Measurements from ENCODE around the gene TUBA3C.

Gene TUBA3C

DNA sequence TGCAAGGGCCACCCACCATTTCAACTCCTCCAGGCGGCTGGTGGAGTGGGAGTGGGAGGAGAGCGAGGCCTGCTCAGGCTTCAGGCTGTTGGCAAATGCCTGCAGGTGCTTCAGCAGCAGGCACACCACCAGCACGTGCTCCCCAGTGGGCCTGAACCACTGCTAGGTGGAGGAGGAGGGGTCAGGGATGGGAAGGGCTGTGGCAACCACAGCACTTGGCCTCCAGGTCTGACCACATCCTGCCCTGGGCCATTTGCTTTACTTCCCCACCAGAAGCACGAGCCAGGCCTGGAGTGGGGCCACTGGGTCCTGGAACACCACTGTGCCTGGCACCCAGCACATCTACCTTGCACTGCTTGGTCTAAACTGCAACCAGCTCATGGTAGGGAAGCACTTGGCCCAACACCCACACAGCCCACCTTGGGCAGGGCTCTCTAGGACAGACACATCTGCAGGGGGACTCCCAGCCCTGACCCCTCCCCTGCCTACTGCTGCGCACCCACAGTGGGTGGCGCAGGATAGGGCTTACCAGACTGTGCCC, 26.2 kb downstream of the TUBA3C start:
- CTCF ChIA-PET, result no interaction called here
- H3K9me3 Mint-ChIP-seq, result peaks cover 2% of the 10 kb centered on the region

GRCh38 chr13:19154843-19155242, 26.8 kb downstream of the TUBA3C start:
- no peak overlapping the region for H3K4me3 Mint-ChIP-seq
- H3K27ac Mint-ChIP-seq, result no peak overlapping the region
- DNase-seq, result no peak
- no peaks in the 10 kb centered on the region for H3K27me3 Mint-ChIP-seq
- H3K36me3 Mint-ChIP-seq, result no peaks in the 10 kb centered on the region
- CTCF ChIA-PET, result no interaction called here
- peaks cover 3% of the 10 kb centered on the region for H3K9me3 Mint-ChIP-seq
- no peaks in the 10 kb centered on the region for H3K4me1 Mint-ChIP-seq

More for the DNA sequence above, 26.2 kb downstream of the TUBA3C start:
- Mint-ChIP-seq H3K4me3 (no peak overlapping the region), H3K27ac (no peak overlapping the region), H3K36me3 (no peaks in the 10 kb centered on the region), H3K27me3 (no peaks in the 10 kb centered on the region), H3K4me1 (no peaks in the 10 kb centered on the region)
- no peak for DNase-seq

- Mint-ChIP-seq H3K9me3 (peaks cover 9% of the 10 kb centered on the region), H3K27ac (no peak overlapping the region), H3K27me3 (no peaks in the 10 kb centered on the region), H3K4me1 (no peaks in the 10 kb centered on the region), H3K36me3 (no peaks in the 10 kb centered on the region), H3K4me3 (no peak overlapping the region)
- CTCF ChIA-PET, result interaction anchor here (0.9 kb wide), 1 partner anchor 434 kb away, joined by 4 read pairs; no protein-coding TSS in a partner anchor
- no peak for DNase-seq
Measured at GRCh38 chr13:19153782-19154450, 27.7 kb downstream of the TUBA3C start.

DNA sequence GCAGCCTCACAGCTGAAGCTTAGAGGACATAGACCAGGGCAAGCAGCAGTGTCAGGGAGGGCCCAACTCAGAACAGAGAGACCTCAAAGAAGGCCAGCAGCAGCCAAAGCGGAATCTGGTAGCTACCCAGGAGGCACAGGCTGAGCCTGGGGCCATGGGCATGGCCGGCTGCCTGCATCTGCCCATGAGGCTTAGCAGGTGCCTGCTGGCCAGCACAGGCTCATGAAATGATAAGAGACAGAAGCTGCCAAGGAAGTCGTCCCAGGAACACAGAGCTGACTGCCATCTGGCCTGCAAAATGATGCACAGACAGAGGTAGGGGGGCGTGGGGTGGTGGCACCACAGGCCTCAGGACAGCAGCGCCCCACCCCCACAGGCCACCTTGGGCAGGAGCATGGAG, 29.2 kb downstream of the TUBA3C start:
- CTCF ChIA-PET, result no interaction called here
- Mint-ChIP-seq H3K36me3 (no peaks in the 10 kb centered on the region), H3K4me1 (no peaks in the 10 kb centered on the region), H3K27ac (no peak overlapping the region), H3K27me3 (no peaks in the 10 kb centered on the region), H3K4me3 (no peak overlapping the region), H3K9me3 (peaks cover 14% of the 10 kb centered on the region)
- no peak for DNase-seq

DNA sequence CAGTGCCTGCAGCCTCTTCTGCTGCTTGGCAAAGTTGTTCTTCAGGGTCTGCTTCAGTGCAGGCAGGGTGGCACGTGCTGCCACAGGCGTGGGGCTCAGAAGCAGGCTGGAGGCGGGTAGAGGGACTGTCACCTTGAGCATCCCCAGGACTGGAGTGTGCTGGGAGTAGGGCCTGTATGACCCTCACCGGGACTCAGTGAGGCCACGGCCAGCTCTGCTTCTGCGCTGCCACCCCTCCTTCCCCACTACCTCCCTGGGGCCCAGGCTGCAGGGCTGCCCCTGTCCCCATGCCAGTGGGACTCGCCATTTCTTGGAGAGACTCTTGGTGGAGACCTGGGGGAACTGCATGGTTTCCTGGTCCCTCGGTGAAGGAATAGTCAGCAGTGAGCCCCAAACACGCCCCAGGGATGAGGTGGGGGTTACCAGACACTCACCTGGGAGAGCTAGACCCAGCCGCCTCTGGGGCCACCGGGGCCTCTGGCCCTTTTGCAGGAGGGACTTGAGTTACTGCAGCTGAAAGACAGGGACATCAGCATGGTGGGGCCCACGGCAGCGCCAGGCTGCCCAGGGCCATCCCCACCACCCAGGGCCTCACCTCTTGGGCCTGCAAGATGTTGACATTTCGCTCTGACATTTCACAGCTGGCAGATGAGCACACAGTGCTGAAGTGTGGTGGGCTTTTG, 29.9 kb downstream of the TUBA3C start:
- CTCF ChIA-PET, result interaction anchor here (0.5 kb wide), 1 partner anchor 137 kb away, joined by 3 read pairs; no protein-coding TSS in a partner anchor
- peaks cover 14% of the 10 kb centered on the region for H3K9me3 Mint-ChIP-seq
- no peak overlapping the region for H3K27ac Mint-ChIP-seq
- no peak for DNase-seq
- no peak overlapping the region for H3K4me3 Mint-ChIP-seq
- no peaks in the 10 kb centered on the region for H3K4me1 Mint-ChIP-seq
- H3K36me3 Mint-ChIP-seq, result no peaks in the 10 kb centered on the region
- H3K27me3 Mint-ChIP-seq, result no peaks in the 10 kb centered on the region

DNA sequence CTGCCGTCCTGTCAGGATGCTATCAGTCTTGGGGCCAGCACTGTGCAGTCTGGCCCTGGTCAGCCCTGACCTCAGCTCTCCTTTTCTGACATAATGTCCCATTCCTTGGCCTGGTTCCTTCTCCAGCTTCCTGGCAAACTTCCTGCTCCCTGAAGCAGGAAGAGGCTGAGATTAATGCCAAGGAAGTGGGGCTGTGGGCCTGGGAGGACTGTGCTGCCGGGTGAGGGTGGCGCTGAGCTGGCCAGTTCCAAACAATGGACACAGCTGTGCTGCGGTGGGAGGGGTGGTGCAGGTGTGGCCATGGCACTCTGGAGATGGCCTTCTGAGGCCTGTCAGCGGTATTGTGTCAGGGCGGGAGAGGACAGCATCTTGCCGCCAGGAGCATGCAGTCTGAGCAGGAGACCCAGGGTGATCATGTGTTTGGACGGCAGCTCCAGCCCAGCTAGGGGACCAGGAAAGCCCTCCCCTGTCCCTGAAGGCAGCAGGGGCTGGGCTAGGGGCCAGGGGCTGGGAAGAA, 30.9 kb downstream of the TUBA3C start:
- Mint-ChIP-seq H3K4me1 (no peaks in the 10 kb centered on the region), H3K9me3 (peaks cover 14% of the 10 kb centered on the region), H3K4me3 (no peak overlapping the region), H3K36me3 (no peaks in the 10 kb centered on the region), H3K27ac (no peak overlapping the region), H3K27me3 (no peaks in the 10 kb centered on the region)
- CTCF ChIA-PET, result interaction anchor here (0.5 kb wide), 1 partner anchor 138 kb away, joined by 3 read pairs; no protein-coding TSS in a partner anchor
- no peak for DNase-seq

GRCh38 chr13:19150226-19150625, 31.4 kb downstream of the TUBA3C start:
- CTCF ChIA-PET, result no interaction called here
- H3K4me3 Mint-ChIP-seq, result no peak overlapping the region
- no peak overlapping the region for H3K27ac Mint-ChIP-seq
- no peaks in the 10 kb centered on the region for H3K4me1 Mint-ChIP-seq
- H3K9me3 Mint-ChIP-seq, result peaks cover 14% of the 10 kb centered on the region
- H3K36me3 Mint-ChIP-seq, result no peaks in the 10 kb centered on the region
- H3K27me3 Mint-ChIP-seq, result no peaks in the 10 kb centered on the region
- DNase-seq, result no peak

GRCh38 chr13:19148561-19148960, 33.1 kb downstream of the TUBA3C start:
- DNase-seq, result no peak
- H3K36me3 Mint-ChIP-seq, result no peaks in the 10 kb centered on the region
- H3K27ac Mint-ChIP-seq, result no peak overlapping the region
- H3K27me3 Mint-ChIP-seq, result no peaks in the 10 kb centered on the region
- peaks cover 14% of the 10 kb centered on the region for H3K9me3 Mint-ChIP-seq
- H3K4me3 Mint-ChIP-seq, result no peak overlapping the region
- CTCF ChIA-PET, result no interaction called here
- H3K4me1 Mint-ChIP-seq, result no peaks in the 10 kb centered on the region
